ENCODE measurements around the gene MACO1. TPM values are rescaled to one million over a fixed set of nuclear protein-coding genes. Genes with fewer than 3 reads are reported as not detected.

The MACO1 gene
- total and polyA plus RNA-seq, 2 of the 13 experiments (the other 11 are each of a cell fraction or from before 2014, with no cell fraction given) = 9.7 to 17.0 TPM

- TF ChIP-seq TFDP2 (CRISPR knock-in tag; IDR thresholded peaks at IDR 0.05) = no peak
- no peak for TF ChIP-seq ZNF672 (CRISPR knock-in tag; IDR thresholded peaks at IDR 0.05)
- TF ChIP-seq, protein P1, sequence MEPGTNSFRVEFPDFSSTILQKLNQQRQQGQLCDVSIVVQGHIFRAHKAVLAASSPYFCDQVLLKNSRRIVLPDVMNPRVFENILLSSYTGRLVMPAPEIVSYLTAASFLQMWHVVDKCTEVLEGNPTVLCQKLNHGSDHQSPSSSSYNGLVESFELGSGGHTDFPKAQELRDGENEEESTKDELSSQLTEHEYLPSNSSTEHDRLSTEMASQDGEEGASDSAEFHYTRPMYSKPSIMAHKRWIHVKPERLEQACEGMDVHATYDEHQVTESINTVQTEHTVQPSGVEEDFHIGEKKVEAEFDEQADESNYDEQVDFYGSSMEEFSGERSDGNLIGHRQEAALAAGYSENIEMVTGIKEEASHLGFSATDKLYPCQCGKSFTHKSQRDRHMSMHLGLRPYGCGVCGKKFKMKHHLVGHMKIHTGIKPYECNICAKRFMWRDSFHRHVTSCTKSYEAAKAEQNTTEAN (CRISPR knock-in tag; conservative IDR thresholded peaks at IDR 0.05) = no peak
- TF ChIP-seq, protein P2, sequence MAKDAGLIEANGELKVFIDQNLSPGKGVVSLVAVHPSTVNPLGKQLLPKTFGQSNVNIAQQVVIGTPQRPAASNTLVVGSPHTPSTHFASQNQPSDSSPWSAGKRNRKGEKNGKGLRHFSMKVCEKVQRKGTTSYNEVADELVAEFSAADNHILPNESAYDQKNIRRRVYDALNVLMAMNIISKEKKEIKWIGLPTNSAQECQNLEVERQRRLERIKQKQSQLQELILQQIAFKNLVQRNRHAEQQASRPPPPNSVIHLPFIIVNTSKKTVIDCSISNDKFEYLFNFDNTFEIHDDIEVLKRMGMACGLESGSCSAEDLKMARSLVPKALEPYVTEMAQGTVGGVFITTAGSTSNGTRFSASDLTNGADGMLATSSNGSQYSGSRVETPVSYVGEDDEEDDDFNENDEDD (CRISPR knock-in tag; IDR thresholded peaks at IDR 0.05; ENCODE audit: borderline replicate concordance) = no peak
- no peak for TF ChIP-seq CENPT (CRISPR knock-in tag; IDR thresholded peaks at IDR 0.05; ENCODE audit: low read depth)
- TF ChIP-seq MLX (CRISPR knock-in tag; IDR thresholded peaks at IDR 0.05) = peak; percentile 42; the same call in 1 of the 2 replicates
- TF ChIP-seq NR3C1 (CRISPR knock-in tag; IDR thresholded peaks at IDR 0.05) = no peak
- TF ChIP-seq SRSF9 (IDR thresholded peaks at IDR 0.05; ENCODE audit: borderline replicate concordance, insufficient read depth, low read depth, low read length, poor library complexity, severe bottlenecking) = no peak
- peak; percentile 46 for TF ChIP-seq HHEX (CRISPR knock-in tag; IDR thresholded peaks at IDR 0.05)
- TF ChIP-seq ZSCAN25 (CRISPR knock-in tag; IDR thresholded peaks at IDR 0.05) = no peak
- TF ChIP-seq, protein P3, sequence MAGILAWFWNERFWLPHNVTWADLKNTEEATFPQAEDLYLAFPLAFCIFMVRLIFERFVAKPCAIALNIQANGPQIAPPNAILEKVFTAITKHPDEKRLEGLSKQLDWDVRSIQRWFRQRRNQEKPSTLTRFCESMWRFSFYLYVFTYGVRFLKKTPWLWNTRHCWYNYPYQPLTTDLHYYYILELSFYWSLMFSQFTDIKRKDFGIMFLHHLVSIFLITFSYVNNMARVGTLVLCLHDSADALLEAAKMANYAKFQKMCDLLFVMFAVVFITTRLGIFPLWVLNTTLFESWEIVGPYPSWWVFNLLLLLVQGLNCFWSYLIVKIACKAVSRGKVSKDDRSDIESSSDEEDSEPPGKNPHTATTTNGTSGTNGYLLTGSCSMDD (CRISPR knock-in tag; IDR thresholded peaks at IDR 0.05) = no peak
- 0 out of 2 replicates have a peak, but pooled peaks have one; percentile 26 for TF ChIP-seq KAT8 (CRISPR knock-in tag; IDR thresholded peaks at IDR 0.05)
- no peak for TF ChIP-seq HNRNPK (IDR thresholded peaks at IDR 0.05; ENCODE audit: low read depth, low read length, poor library complexity, severe bottlenecking)
- TF ChIP-seq ZNF644 (CRISPR knock-in tag; IDR thresholded peaks at IDR 0.05; ENCODE audit: low read depth) = peak; percentile 49; the same call in 1 of the 2 replicates
- TF ChIP-seq ZGPAT (CRISPR knock-in tag; IDR thresholded peaks at IDR 0.05) = peak; percentile 47; the same call in 1 of the 2 replicates
- no peak for TF ChIP-seq SRSF4 (IDR thresholded peaks at IDR 0.05; ENCODE audit: low read depth, low read length, poor library complexity, severe bottlenecking)
- TF ChIP-seq EHMT2 (IDR thresholded peaks at IDR 0.05; ENCODE audit: borderline replicate concordance, low read depth, low read length) = no peak
- TF ChIP-seq ZNF619 (CRISPR knock-in tag; IDR thresholded peaks at IDR 0.05) = no peak
- no peak for TF ChIP-seq ZSCAN21 (CRISPR knock-in tag; IDR thresholded peaks at IDR 0.05; ENCODE audit: borderline replicate concordance)
- no peak for TF ChIP-seq SRF (IDR thresholded peaks at IDR 0.05; ENCODE audit: low read depth, low read length)
- no peak for TF ChIP-seq CCAR2 (optimal IDR thresholded peaks at IDR 0.05; ENCODE audit: low read depth, low read length)
- no peak for TF ChIP-seq NFYC (CRISPR knock-in tag; IDR thresholded peaks at IDR 0.05)
- no peak for TF ChIP-seq MED13 (CRISPR knock-in tag; IDR thresholded peaks at IDR 0.05)
Observed at GRCh38 chr1:25501235-25502058, 70.8 kb downstream of the MACO1 start (continued).

All from HepG2 (cell line).